ENCODE measurements around the gene IL11RA. TPM values are rescaled to one million over a fixed set of nuclear protein-coding genes. Genes with fewer than 3 reads are reported as not detected.

The IL11RA gene
- total RNA-seq, 2 experiments from 2014 or later: 17.4 to 20.7 TPM

GRCh38 chr9:34652602-34653000 is 616 bp downstream of the IL11RA start:
- ChIA-PET POLR2A (interaction anchor here (1.4 to 1.6 kb wide), 2 partner anchors 10 to 15 kb away, joined by 3 to 4 read pairs; partner anchors contain the start of genes CCL27 and SIGMAR1), CTCF (interaction anchor here (1.1 to 1.2 kb wide), 3 partner anchors 11 to 61 kb away, joined by 3 to 4 read pairs (median 4); no protein-coding TSS in a partner anchor)
- Mint-ChIP-seq H3K9me3 (no peaks in the 10 kb centered on the region), H3K27me3 (no peaks in the 10 kb centered on the region), H3K36me3 (ENCODE audit: low read depth) (peaks cover 25% of the 10 kb centered on the region), H3K4me3 (no peak overlapping the region), H3K4me1 (ENCODE audit: low read depth) (peaks cover 26% of the 10 kb centered on the region), H3K27ac (peak overlapping the region; percentile 70)
- DNase-seq (no peak), ATAC-seq (no peak)
- intact Hi-C loops (cut with micrococcal nuclease): no loop called here
- no peak for TF ChIP-seq CTCF (IDR thresholded peaks at IDR 0.05)

- DNase-seq: no peak
- H3K4me3 Mint-ChIP-seq: no peak overlapping the region
- intact Hi-C loops (cut with micrococcal nuclease): no loop called here
- H3K27ac Mint-ChIP-seq: peak overlapping the region; percentile 26
- ChIA-PET CTCF (interaction anchor here (1.2 kb wide), 2 partner anchors 10 to 62 kb away, joined by 3 to 4 read pairs; no protein-coding TSS in a partner anchor), POLR2A (interaction anchor here (1.6 to 1.9 kb wide), 2 partner anchors 9 to 15 kb away, joined by 4 to 7 read pairs; partner anchors contain the start of genes CCL27 and SIGMAR1)
- peaks cover 17% of the 10 kb centered on the region for H3K4me1 Mint-ChIP-seq (ENCODE audit: low read depth)
- TF ChIP-seq CTCF (IDR thresholded peaks at IDR 0.05): no peak
- peaks cover 18% of the 10 kb centered on the region for H3K36me3 Mint-ChIP-seq (ENCODE audit: low read depth)
- no peak for ATAC-seq
- H3K9me3 Mint-ChIP-seq: no peaks in the 10 kb centered on the region
- no peaks in the 10 kb centered on the region for H3K27me3 Mint-ChIP-seq
Measured at GRCh38 chr9:34653151-34654072, 1.4 kb downstream of the IL11RA start.

GRCh38 chr9:34654323-34655051 is 2.5 kb downstream of the IL11RA start:
- TF ChIP-seq CTCF (IDR thresholded peaks at IDR 0.05): no peak
- Mint-ChIP-seq H3K4me3 (no peak overlapping the region), H3K27ac (no peak overlapping the region), H3K9me3 (no peaks in the 10 kb centered on the region), H3K27me3 (no peaks in the 10 kb centered on the region), H3K36me3 (ENCODE audit: low read depth) (peaks cover 10% of the 10 kb centered on the region), H3K4me1 (ENCODE audit: low read depth) (peaks cover 14% of the 10 kb centered on the region)
- ChIA-PET CTCF (no interaction called here), POLR2A (interaction anchor here (1.9 kb wide), 1 partner anchor 16 kb away, joined by 7 read pairs; the partner anchor contains the start of gene SIGMAR1)
- DNase-seq (no peak), ATAC-seq (no peak)
- intact Hi-C loops (cut with micrococcal nuclease): no loop called here

GRCh38 chr9:34655394-34655793 is 3.4 kb downstream of the IL11RA start:
- no peak overlapping the region for H3K27ac Mint-ChIP-seq
- H3K9me3 Mint-ChIP-seq: no peaks in the 10 kb centered on the region
- H3K27me3 Mint-ChIP-seq: no peaks in the 10 kb centered on the region
- intact Hi-C loops (cut with micrococcal nuclease): no loop called here
- ChIA-PET POLR2A (interaction anchor here (1.0 to 1.5 kb wide), 2 partner anchors 8 to 10 kb away, joined by 3 to 4 read pairs; no protein-coding TSS in a partner anchor), CTCF (interaction anchor here (1.4 kb wide), 1 partner anchor 9 kb away, joined by 3 read pairs; no protein-coding TSS in a partner anchor)
- H3K4me3 Mint-ChIP-seq: no peak overlapping the region
- TF ChIP-seq CTCF (IDR thresholded peaks at IDR 0.05): no peak
- H3K36me3 Mint-ChIP-seq (ENCODE audit: low read depth): peaks cover 8% of the 10 kb centered on the region
- no peak for ATAC-seq
- peaks cover 14% of the 10 kb centered on the region for H3K4me1 Mint-ChIP-seq (ENCODE audit: low read depth)
- no peak for DNase-seq
